GM13976 (cell line): ENCODE data around the gene URB1.

Source experiments
- DNase-seq: peaks from one replicate; pipeline ENCODE4 v3.0.0; 2012; ENCODE audit warnings: low spot score
- CTCF ChIP-seq: IDR thresholded peaks from 2 replicates; pipeline ENCODE4 v1.5.1; 2012; ENCODE audit warnings: borderline replicate concordance, mild to moderate bottlenecking; ENCODE audit not compliant: insufficient read depth; ENCODE audit errors: extremely low read depth, missing control alignments, control extremely low read depth
- in situ Hi-C: fragments of 300-500 bp; cut with MboI; formaldehyde crosslinking; loops from one replicate; pipeline ENCODE4 v1.12.0; 2022; ENCODE audit warnings: low sequenced_read_pairs, mixed read lengths, inconsistent platforms; ENCODE audit not compliant: unreplicated experiment

The URB1 gene

GRCh38 chr21:32309906-32310460 is 82.8 kb downstream of the URB1 start:
- DNase-seq = peak; percentile 8
- no peak for TF ChIP-seq CTCF
- in situ Hi-C loops = no loop called here

DNA sequence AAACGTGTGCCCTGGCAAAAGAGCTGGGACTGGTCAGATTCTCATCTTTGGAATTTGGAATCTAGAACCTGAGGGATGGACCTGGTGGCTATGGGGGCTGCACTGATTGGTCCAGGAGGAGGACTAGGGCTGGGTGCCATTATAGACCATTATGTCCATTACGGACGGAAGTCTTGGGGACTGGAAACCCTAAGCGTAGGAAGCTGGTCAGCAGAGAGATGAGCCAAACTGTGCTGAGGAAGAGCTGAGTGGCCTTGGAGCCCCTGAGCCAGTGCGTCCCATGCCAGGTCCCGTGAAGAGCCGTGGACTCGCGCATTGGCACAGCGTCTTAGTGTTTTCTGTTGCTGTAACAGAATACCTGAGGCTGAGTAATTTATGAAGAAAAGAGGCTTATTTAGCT is 84.1 kb downstream of the URB1 start:
- in situ Hi-C loops = no loop called here
- TF ChIP-seq CTCF = no peak

DNA sequence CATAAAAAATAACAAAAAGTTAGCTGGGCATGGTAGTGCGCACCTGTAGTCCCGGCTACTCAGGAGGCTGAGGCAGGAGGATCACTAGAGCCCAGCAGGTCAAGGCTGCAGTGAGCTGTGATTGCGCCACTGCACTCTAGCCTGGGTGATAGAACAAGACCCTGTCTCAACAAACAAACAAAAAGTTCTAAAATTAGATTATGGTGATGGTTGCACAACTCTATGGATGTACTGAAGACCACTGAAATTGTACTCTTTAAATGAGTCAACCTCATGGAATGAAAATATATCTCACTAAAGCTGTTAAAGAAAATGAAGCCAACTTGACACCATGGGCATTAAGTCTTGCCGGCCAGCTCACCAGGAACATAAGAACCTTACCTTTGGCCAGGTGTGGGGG is 85.1 kb downstream of the URB1 start:
- in situ Hi-C loops = no loop called here
- TF ChIP-seq CTCF = no peak
- DNase-seq = no peak

More for the DNA sequence above, 84.1 kb downstream of the URB1 start:
- DNase-seq = peak; percentile 3

DNA sequence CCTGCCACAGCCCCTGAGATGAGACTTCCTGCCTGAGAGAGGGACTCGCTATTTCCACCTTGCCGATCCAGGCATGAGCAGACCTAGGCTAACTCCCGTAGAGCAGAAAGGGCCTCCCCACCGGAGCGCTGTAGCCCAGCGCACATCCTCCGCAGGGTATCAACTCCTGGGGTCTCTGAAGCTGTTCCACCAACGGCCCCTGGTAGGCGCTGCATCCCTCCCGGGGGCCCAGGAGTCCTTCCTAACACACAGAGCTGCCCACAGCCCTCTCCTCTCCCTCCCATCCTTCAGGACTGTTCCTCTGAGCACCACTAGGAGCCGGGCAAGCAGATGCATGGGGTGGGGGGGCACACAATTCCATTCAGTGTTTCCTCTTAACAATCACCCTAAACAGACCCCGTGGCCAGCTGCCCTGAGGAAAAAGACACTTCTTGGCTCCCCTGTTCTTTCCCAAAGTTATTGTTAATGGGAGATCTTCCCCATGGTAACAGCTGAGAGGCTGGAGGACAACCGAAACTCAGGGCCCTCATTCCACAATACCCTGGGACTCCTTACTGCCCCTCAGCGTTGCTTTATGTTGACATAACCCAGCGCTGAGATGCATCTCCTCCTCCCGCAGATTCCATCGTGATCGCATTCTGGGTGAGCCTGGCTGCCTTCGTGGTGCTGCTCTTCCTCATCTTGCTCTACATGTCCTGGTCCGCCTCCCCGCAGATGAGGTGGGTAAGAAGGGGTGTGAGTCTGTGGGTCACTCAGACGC is 86.6 kb downstream of the URB1 start:
- TF ChIP-seq CTCF = no peak
- DNase-seq = no peak
- in situ Hi-C loops = no loop called here

- in situ Hi-C loops = no loop called here
- no peak for TF ChIP-seq CTCF
- DNase-seq = no peak
Measured at GRCh38 chr21:32304998-32305397, 87.8 kb downstream of the URB1 start.

- in situ Hi-C loops = no loop called here
- DNase-seq = no peak
- TF ChIP-seq CTCF = no peak
Measured at GRCh38 chr21:32303385-32303784, 89.4 kb downstream of the URB1 start.

GRCh38 chr21:32302560-32302959 is 90.3 kb downstream of the URB1 start:
- in situ Hi-C loops = no loop called here
- no peak for DNase-seq
- TF ChIP-seq CTCF = no peak
